COR-L47 (cell line): ENCODE measurements around the gene CXCL12.

Source experiments
- DNase-seq: peaks from one replicate; lab custom pipeline; 2025; lab: John Stamatoyannopoulos, UW

The CXCL12 gene

GRCh38 chr10:44399659-44400451, 15.0 kb upstream of the CXCL12 start:
- DNase-seq: no peak

GRCh38 chr10:44398747-44399658, 14.1 kb upstream of the CXCL12 start:
- no peak for DNase-seq

DNA sequence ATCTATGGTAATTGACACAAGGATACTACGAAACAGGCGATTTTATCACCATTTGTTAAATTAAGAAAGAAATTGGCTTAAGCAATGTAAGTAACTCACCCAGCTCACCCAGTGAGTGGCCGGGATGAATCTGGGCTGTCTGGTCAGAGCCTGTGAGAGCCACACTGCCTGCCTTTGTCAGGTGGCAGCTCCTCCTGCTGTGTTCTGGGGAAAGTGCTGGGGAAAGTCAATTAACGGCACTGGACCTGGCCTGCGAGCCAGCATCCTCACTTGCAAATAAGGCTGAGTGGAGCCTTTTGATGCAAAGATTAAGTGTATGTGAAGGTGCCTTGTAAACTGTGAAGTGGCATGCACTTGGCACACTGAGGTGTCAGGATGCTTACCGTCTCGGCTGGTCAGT, 13.4 kb upstream of the CXCL12 start:
- DNase-seq: no peak

- DNase-seq: no peak
Measured at GRCh38 chr10:44397476-44398225, 12.8 kb upstream of the CXCL12 start.

DNA sequence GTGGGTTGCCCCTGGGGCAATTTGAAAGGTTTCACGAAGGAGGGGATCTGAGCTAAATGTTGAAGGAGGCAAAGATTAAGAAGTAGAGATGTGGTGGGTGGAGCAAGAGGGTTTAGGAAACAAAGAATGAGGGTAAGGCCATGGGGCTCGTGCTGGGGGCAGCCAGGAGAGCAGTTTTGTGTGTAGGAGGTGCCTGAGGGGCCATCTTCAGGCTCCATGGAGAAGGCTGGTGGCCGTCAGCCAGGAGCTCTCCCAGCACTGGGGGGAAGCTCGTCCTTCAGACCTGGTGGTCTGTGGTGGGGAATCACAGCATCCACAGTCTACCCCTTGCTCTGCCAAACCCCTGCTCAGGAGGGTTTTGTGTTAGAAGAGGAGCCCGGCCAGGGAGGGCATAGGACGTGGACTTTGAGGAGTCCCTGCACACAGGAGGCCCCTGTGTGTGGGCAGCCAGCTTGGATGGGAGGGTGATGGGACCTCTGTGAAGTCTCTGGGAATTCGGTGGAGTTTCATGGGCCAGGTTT, 11.8 kb upstream of the CXCL12 start:
- DNase-seq: no peak

DNA sequence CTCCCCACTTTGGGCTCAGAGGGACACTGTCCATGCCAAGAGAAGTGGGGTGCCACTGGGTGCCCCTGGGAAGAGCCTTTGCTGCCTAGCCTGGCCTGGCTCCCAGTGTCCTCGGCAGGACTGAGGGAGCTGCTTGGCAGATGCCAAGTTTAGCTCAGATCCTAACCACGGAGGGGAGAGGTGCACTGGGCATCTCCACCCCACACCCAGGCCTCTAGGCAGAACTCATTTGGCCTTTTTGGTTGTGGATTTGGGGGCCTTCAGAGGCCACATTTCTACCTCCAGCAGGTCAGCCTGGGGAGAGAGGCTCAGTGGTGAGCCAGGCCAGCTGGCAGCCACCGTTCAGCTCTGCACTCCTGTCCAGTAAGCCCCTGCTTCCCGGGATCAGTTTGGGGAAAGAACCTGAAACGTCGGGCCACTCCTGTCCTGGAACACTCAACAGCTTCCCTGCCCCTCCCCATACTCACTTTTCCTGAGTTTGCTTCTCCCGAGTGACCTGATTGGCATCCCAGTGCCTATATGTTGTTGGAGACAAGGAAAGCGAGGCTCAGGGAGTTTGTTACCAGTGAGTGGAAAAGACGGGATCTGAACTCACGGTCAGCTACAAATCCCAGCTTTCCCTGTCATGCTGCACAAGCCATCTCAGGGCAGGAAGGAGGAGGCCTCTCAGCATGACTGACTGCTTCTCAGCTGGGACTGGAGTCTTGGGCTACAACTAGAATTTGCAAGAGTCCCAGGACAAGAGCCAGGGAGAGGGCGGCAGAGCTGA, 11.2 kb upstream of the CXCL12 start:
- no peak for DNase-seq

GRCh38 chr10:44395396-44395795, 10.5 kb upstream of the CXCL12 start:
- no peak for DNase-seq

DNA sequence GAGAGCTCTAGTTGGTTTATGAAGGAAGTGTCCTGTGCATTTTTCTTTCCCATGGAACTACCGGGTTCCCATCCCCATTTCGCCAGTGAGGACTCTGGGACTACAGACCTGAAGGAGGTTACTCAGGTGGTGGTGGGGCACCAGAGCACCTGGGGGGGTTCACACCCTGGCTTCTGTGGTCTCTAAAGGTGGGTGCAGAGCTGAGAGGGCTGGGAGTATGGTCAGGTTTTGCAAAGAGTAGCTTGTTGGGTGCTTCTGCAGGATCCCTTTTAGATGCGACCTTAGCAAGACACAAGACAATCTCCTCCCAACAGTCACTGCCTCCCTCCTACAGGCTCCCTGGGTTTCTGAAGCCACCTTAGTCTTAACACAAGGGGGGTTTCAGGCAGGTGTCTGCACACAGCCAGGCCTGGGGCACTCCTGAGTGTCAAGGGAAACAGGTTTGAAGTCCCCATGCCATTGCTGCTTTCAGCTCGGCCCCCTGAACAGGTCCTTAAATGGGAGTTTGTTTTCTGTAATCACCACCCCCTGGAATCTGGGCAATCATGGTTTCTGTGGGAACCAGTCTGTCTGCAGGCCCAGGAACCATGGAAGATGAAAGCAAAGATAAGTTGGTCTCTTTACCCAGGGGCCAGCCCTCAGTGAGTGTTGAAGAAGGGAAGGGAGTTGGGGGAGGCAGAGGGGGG, 9.9 kb upstream of the CXCL12 start:
- no peak for DNase-seq

GRCh38 chr10:44393834-44394547, 9.1 kb upstream of the CXCL12 start:
- no peak for DNase-seq

DNA sequence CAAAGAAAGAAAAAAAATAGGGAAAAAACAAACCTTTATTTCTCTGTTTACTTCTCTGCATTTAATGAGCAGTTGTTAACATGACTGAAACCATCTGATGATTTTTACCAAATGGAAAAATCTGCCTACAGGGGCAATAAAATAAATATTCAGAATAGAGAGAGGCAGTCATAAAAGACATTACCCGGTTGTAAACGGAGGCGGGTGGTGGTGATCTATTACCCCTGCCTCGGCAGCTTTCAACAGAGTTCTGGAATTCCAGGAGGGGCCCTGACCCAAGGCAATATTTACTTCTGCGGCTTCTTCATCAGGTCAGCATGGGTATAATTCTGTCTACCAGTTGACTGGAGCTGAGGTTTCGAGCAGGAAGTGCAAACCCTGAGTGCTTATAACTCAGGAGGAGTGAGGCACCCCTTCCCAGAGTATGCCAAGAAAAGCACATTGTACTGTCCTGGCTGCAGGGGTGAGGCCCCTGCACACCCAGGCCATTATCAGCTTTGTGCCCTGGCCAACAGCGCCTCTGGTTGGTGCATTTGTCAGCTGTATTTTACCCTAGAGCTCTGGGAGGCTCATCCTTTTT, 8.2 kb upstream of the CXCL12 start:
- no peak for DNase-seq

DNA sequence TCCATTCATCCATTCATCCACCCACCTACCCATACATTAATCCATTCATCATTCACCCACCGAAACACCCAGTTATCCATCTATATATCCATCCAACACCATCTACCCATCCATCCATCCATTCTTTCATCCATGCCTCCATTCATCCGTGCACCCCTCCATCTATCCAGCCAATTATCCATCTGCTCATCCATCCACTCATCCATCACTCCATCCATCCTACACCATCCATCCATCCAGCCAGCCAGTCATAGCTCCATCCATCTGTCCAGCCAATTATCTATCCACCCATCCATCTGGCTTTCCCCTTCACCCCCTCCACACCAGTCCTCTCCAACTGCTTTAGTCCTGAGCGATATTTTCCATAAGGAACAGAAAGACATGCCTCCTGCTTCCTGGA, 7.5 kb upstream of the CXCL12 start:
- no peak for DNase-seq

DNA sequence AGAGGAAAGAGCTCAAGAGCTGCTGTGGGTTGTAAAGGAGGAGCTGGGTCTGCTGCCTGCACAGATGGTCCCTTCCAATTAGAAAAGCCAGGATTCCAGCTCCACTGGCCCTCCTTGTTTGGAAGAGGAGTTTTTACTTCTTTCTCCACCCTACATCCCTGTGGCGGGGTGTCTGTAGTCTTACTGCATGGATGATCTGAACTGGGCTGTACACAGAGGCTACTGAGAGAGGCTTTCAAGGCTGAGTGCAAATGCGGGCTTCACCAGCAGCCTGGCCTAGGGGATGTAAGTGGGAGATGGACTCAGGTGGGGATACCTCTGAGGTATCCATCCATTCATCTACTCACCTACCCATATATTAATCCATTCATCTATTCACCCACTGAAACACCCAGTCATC, 7.1 kb upstream of the CXCL12 start:
- DNase-seq: no peak

DNA sequence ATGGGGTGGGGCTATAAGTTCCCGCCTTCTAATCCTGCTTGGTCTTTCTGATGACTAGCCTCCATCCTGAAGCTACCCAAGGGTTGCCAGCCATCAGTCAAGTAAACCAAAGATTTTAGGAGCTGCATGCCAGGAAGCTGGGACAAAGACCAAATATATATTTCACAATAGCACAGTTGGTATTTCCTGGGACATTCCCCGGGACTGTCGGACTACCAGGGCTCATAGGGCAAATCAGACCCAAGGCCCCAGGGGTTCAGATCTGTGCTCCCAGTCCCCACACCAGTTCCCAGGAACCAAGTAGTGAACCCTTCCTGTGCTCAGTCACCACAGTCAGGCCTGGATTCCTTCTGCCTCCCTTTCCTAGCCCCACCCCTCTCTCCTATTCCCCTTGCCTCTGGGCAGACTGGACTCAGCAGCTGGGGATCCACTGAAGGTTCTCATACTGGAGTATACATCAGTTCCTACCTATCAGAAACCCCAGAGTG, 5.7 kb upstream of the CXCL12 start:
- no peak for DNase-seq

- no peak for DNase-seq
Measured at GRCh38 chr10:44389556-44389955, 4.7 kb upstream of the CXCL12 start.

DNA sequence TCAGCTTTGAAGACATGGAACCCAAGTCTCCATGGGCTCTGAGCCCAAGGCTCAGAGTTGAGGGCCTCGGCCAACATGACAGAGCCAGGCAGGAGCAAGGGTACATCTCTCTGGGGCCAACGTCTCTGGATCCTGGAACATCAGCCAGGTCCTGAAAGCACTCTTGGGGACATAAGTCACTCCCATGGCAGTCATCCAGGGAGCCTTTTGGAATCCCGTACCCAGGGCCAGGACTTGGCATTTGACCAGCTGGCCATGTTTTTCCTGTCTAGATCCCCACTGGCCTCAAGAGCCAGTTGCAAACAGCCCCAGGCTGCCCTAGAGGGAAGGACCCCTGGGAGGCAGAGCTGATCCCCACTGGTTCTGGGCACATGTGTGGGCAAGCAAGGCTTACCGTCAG, 4.3 kb upstream of the CXCL12 start:
- no peak for DNase-seq

DNA sequence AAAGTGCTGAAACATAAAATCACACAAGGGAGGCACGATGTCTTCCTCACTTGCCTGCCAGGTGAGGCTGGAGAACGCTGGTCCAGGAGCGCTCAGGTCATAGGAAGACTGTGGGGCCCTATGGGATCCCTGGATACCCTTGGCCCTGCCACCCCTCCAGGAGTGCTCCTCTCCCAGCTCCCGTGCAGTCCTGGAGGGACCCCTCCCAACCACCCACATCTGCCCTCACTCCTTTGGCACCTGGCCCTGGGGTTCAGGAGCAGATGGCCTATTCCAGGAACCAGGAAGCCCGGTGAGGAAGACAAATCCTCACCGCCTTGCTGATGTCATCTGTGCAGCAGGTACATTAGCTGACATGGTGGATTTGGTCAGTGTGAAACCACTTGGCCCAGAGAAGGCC, 3.7 kb upstream of the CXCL12 start:
- DNase-seq: no peak

GRCh38 chr10:44387853-44388251, 3.0 kb upstream of the CXCL12 start:
- DNase-seq: no peak

GRCh38 chr10:44386546-44387052, 1.7 kb upstream of the CXCL12 start:
- DNase-seq: no peak

- DNase-seq: no peak
Measured at GRCh38 chr10:44385696-44386441, 972 bp upstream of the CXCL12 start.
